Fibroblast of mammary gland (primary cell): ENCODE results near the gene APOBEC2.

Experiments used
- DNase-seq: peaks from one replicate; pipeline ENCODE4 v3.0.0-alpha.2; 2010; ENCODE audit warnings: low read depth
- H3K4me3 ChIP-seq: 2 replicates; pipeline ENCODE4 v1.5.1; 2011; ENCODE audit warnings: low read depth, mild to moderate bottlenecking, low read length, moderate library complexity; ENCODE audit not compliant: control insufficient read depth
- TF ChIP-seq, protein P1 (sequence below): conservative IDR thresholded peaks from 2 replicates; pipeline ENCODE4 v1.5.1; 2011; ENCODE audit warnings: low read depth, low read length, inconsistent platforms; ENCODE audit not compliant: control insufficient read depth, insufficient read depth

APOBEC2 gene

DNA sequence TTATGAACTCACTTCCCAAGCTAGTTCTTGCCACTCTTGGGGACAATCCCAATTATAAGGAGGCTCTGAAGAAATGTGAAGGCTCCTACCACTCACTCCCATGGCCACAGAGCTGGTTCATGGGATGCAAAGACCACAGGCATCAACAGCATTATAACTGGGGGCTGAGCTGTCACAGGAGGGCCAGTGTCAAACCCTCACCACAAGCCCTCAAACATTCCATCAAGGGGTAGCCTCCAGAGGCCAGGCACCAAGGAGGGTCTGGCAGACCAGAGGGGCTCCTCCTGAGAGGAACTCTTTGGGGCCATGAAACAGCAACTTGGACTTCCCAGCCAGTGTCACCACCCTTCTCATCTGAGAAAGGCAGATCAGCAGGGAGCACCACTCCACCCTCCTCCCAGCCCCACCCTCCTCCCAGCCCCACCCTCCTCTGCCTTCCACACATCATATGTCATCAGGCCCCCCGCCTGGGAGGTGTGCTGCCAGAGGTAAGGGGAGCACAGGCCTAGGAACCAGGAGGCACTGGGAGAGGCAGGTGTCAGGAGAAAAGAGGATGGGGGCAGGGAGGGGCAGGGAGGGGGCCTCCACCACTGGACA lies 12.0 kb upstream of the APOBEC2 start:
- TF ChIP-seq, protein P1, sequence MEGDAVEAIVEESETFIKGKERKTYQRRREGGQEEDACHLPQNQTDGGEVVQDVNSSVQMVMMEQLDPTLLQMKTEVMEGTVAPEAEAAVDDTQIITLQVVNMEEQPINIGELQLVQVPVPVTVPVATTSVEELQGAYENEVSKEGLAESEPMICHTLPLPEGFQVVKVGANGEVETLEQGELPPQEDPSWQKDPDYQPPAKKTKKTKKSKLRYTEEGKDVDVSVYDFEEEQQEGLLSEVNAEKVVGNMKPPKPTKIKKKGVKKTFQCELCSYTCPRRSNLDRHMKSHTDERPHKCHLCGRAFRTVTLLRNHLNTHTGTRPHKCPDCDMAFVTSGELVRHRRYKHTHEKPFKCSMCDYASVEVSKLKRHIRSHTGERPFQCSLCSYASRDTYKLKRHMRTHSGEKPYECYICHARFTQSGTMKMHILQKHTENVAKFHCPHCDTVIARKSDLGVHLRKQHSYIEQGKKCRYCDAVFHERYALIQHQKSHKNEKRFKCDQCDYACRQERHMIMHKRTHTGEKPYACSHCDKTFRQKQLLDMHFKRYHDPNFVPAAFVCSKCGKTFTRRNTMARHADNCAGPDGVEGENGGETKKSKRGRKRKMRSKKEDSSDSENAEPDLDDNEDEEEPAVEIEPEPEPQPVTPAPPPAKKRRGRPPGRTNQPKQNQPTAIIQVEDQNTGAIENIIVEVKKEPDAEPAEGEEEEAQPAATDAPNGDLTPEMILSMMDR = no peak
- DNase-seq = no peak
- H3K4me3 ChIP-seq = no peak overlapping the region

DNA sequence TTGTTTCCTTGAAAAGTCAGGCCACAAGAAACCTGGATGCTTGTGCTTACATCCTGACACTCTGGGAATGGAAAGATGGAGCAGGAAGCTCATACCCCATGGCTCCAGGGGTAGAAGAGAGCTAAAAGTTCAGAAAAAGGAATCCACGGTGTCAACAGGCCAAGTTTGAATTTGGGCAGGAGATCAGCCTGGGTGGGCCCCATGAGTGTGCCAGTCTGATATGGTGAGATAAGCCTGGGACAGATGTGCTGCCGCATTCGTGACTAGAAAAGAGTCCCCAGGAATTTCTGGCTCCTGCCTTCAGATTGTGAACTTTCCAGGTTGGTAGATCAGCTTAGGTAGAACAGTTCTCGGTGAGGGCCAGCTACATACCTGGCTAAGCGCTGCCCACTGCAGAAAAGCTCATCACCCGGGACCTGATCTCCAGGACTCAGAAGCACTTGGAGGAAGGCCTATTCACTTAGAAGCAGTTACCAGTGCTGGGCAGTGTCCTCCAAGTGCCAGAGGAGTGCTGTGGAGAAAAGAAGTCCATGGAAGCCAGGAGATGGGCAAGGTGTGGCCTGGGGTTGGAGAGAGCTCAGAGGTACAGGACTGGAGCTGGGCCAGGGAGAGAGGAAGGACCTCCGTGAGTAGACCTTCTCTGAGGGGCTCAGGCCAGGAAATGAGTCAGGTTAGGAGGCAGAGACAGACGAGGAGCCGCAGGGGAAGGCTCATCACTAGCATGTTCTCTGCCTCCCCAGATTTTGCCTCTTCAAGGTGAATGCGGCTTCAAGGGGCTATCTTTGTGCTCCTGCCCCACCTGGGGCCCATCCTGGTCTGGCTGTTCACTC lies 10.6 kb upstream of the APOBEC2 start, which contains the start of gene TSPO2:
Gene TSPO2, plus strand, starts transcription at position 242 of the 830 bp plus-strand sequence. Its CDS starts 519 bp downstream, at position 761.
- TF ChIP-seq, protein P1 = no peak
- H3K4me3 ChIP-seq = no peak within 1 kb of the TSS
- DNase-seq = no peak

DNA sequence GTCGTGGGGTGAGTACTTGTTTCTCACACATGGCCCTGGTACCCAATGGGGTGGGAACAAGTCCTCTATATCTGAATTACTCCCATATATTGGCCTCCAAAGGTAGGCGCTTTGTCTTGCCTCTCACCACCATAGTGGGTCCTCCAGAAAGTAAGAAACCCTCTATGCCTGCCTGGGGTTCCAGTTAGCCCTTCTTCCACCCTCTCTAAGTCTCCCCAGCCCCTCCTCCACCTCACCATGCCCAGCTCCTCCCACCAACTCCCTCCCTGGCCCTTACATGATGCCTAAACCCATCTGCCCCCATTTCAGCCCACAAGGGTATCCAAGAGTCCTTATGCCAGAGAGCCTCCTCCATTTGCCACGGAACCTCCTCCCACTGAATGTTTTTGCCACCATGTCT lies 9.9 kb upstream of the APOBEC2 start:
- DNase-seq = no peak
- TF ChIP-seq, protein P1 = no peak
- H3K4me3 ChIP-seq = no peak overlapping the region

DNA sequence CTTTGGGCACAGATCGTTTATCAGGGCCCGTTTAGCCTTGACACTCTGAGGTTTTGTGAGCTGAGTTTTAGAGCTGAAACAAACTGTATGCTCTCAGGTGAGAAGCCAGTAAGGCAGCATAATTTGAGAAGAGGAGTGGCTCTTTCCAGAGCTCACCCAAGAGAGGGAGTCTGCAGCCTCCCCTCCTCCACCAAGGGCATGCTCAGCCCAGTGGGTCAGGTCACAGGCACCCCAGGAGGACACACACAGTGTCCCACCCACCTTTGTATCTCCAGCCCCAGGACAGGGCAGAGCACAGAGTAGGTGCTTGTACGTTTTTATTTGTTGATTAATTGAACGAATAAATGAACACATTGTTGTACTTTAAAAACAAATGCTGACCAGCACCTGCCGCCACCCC lies 7.3 kb upstream of the APOBEC2 start:
- DNase-seq = no peak
- H3K4me3 ChIP-seq = no peak overlapping the region
- TF ChIP-seq, protein P1 = no peak

DNA sequence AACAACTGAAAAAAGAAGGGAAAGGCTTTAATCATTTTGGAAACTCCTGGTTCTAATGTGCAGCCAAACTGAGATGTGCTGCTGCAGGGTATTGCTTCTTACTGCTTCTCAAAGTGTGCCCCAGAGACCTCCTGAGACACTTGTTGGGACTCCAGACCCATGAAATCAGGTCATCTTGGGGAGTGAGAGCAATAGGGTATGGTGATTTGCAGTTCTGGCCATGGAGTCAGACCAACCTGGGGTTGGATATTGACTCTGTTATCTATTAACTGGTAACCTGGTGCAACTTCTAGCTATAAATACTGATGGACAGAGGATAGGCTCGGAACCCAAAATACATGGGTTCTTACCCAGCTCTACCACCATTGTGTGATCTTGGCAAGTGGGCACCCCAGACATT lies 6.9 kb upstream of the APOBEC2 start:
- H3K4me3 ChIP-seq = no peak overlapping the region
- TF ChIP-seq, protein P1 = no peak
- no peak for DNase-seq

DNA sequence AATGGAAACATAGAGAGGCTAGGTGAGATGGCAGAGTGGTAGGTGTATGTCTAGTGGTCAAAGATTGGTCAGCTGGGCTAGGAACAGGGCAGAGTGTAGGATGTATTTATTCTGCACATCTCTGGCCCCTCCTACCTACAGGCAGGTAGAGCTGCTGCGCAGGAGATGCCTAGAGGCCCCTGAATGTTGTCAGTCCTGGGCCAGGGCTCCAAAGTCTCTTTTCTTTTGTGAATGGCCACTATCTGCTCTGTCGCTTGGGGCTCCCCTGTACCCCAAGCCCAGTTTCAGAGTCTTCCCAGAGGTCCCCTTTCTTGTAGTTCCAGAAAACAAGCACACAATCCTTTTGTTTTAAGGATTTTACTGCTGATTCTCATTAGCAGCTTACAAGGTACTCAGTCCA lies 5.7 kb upstream of the APOBEC2 start:
- DNase-seq = no peak
- no peak overlapping the region for H3K4me3 ChIP-seq
- TF ChIP-seq, protein P1 = no peak
